Endothelial cell (in vitro differentiated cells): ENCODE results near the gene TLE3. TPM values are rescaled to one million over a fixed set of nuclear protein-coding genes. Genes with fewer than 3 reads are reported as not detected.

Source experiments
- DNase-seq: peaks from one replicate; pipeline ENCODE4 v3.0.0; 2021; ENCODE audit warnings: low spot score
- H3K27ac Mint-ChIP-seq: one replicate; pipeline ENCODE4 v1.8.0; 2021; ENCODE audit warnings: mixed read lengths, inconsistent platforms; ENCODE audit not compliant: unreplicated experiment
- H3K27me3 Mint-ChIP-seq: one replicate; pipeline ENCODE4 v1.8.0; 2021; ENCODE audit warnings: mild to moderate bottlenecking, moderate library complexity, mixed read lengths, inconsistent platforms; ENCODE audit not compliant: unreplicated experiment
- H3K36me3 Mint-ChIP-seq: one replicate; pipeline ENCODE4 v1.8.0; 2021; ENCODE audit warnings: mild to moderate bottlenecking, low read depth, mixed read lengths, inconsistent platforms; ENCODE audit not compliant: unreplicated experiment
- H3K4me1 Mint-ChIP-seq: one replicate; pipeline ENCODE4 v1.8.0; 2021; ENCODE audit warnings: mild to moderate bottlenecking, mixed read lengths, inconsistent platforms; ENCODE audit not compliant: unreplicated experiment
- H3K4me3 Mint-ChIP-seq: one replicate; pipeline ENCODE4 v1.8.0; 2021; ENCODE audit warnings: mild to moderate bottlenecking, mixed read lengths, inconsistent platforms; ENCODE audit not compliant: unreplicated experiment
- H3K9me3 Mint-ChIP-seq: one replicate; pipeline ENCODE4 v1.8.0; 2021; ENCODE audit warnings: mixed read lengths, inconsistent platforms; ENCODE audit not compliant: unreplicated experiment
- CTCF ChIP-seq: fragments of 200-600 bp; sonication (generic); IDR thresholded peaks from one replicate; pipeline ENCODE4 v1.5.0; 2021; ENCODE audit warnings: antibody characterized with exemption; ENCODE audit not compliant: unreplicated experiment
- total RNA-seq: library from RNA; stranded (reverse); fragmentation: NEBNext Ultra II Directional; extraction: Animal tissue kit (Norgen Biotek cat#: 25700); gene quantifications from one replicate; pipeline ENCODE4 v1.2.1, GENCODE V29; 2021; ENCODE audit not compliant: unreplicated experiment

Gene TLE3
- total RNA-seq, 1 donor from 2014 or later = 80.8 TPM

DNA sequence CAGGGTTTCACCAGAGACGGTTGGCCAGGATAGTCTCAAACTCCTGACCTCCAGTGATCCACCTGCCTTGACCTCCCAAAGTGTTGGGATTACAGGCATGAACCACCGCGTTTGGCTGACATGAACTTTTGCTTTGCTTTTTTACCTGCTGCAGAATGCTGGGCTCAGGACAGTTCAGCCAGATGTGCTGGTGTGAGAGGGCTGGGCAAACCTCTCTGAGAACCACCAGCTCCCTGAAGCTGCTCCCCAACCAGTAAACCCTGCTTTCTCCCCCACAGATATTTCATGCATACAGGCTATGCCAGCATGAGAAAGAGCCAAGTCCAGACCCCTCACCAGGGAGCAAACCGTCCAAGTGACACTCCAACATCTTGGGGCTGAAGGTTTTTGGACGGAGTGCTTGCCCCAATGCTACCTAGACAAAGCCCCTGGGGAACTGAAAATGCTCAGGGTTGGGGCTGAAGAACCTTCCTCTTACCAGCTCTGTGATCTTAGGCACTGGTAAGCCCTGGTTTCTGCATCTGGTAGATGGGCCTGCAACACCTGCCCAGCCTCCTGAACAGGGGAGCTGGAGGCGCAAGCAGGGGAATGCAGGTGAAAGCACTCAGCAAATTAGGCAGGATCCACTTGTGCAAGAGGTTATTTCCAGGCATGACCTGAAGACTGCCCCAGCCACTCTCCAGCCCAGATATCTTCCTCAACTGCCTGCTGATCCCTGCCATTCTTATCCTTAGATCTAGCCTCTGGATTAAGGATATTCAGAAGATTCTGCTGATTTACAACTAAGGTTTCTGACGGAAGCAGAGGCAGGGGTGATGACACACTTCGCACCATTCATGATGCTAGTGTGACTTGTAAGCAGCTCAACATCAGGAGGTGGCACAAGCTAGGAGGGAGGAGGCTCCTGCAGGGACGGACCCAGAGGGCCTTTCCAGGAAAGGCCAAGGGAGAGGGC is 78.8 kb downstream of the TLE3 start:
- H3K36me3 Mint-ChIP-seq = peaks cover 8% of the 10 kb centered on the region
- H3K27ac Mint-ChIP-seq = no peak overlapping the region
- H3K9me3 Mint-ChIP-seq = no peaks in the 10 kb centered on the region
- no peak for DNase-seq
- peaks cover 7% of the 10 kb centered on the region for H3K27me3 Mint-ChIP-seq
- H3K4me1 Mint-ChIP-seq = peaks cover 15% of the 10 kb centered on the region
- TF ChIP-seq CTCF = no peak
- no peak overlapping the region for H3K4me3 Mint-ChIP-seq

DNA sequence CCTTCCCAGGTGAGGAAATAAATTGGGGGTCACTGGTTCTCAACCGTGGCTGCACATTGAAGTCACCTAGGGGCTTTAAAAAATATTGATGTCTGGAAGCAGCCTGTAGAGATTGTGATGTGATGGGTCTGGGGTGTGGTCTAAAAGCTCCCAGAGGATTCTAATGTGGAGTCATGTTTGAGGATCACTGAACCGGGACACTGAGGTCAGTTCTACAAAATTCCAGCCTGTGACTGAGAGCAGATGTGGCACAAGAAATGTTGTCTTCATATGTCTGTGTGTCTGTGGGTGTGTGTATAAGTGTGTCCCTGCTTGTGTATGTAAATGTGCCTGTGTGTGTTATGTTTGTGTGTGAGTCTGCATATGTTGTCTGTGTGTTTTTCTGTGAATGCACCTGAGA is 79.9 kb downstream of the TLE3 start:
- no peak for TF ChIP-seq CTCF
- Mint-ChIP-seq H3K4me3 (no peak overlapping the region), H3K27me3 (peaks cover 8% of the 10 kb centered on the region), H3K27ac (no peak overlapping the region), H3K36me3 (peaks cover 8% of the 10 kb centered on the region), H3K4me1 (peaks cover 15% of the 10 kb centered on the region), H3K9me3 (no peaks in the 10 kb centered on the region)
- DNase-seq = no peak

GRCh38 chr15:70017025-70017424 is 80.7 kb downstream of the TLE3 start:
- peaks cover 5% of the 10 kb centered on the region for H3K36me3 Mint-ChIP-seq
- DNase-seq = no peak
- no peak overlapping the region for H3K27ac Mint-ChIP-seq
- no peaks in the 10 kb centered on the region for H3K9me3 Mint-ChIP-seq
- H3K27me3 Mint-ChIP-seq = peaks cover 9% of the 10 kb centered on the region
- peaks cover 15% of the 10 kb centered on the region for H3K4me1 Mint-ChIP-seq
- H3K4me3 Mint-ChIP-seq = peak overlapping the region; percentile 2
- no peak for TF ChIP-seq CTCF

- peaks cover 5% of the 10 kb centered on the region for H3K36me3 Mint-ChIP-seq
- no peak for DNase-seq
- peaks cover 9% of the 10 kb centered on the region for H3K27me3 Mint-ChIP-seq
- H3K9me3 Mint-ChIP-seq = no peaks in the 10 kb centered on the region
- H3K4me1 Mint-ChIP-seq = peaks cover 15% of the 10 kb centered on the region
- no peak overlapping the region for H3K27ac Mint-ChIP-seq
- no peak for TF ChIP-seq CTCF
- H3K4me3 Mint-ChIP-seq = peak overlapping the region; percentile 2
Observed at GRCh38 chr15:70016511-70016994, 81.2 kb downstream of the TLE3 start.
